HepG2 (cell line): ENCODE data around the gene CA9. TPM values are rescaled to one million over a fixed set of nuclear protein-coding genes. Genes with fewer than 3 reads are reported as not detected.

Experiments
- ATAC-seq: fragments of 200-7000 bp; cut with Tn5 transposase; 3 replicates; pipeline ENCODE4 v1.9.1; 2020; ENCODE audit warnings: mild to moderate bottlenecking, moderate library complexity
- BruUV-seq: library from RNA; stranded (reverse); fragments of 400-500 nt; replicated peaks from 2 replicates; lab custom pipeline; 2021; lab: Mats Ljungman, UMichigan
- CTCF ChIA-PET: fragments of 300-600 bp; formaldehyde crosslinking; extraction: SDS; loops from one replicate; lab custom pipeline; 2021; ENCODE audit warnings: low total read pairs, inconsistent platforms, low intra/inter-chr PET ratio; lab: Yijun Ruan, JAX
- POLR2A ChIA-PET: fragments of 350-600 bp; sonication (Branson Sonifier 250); formaldehyde crosslinking; loops from one replicate; lab custom pipeline; 2020; ENCODE audit warnings: antibody characterized with exemption, inconsistent platforms; lab: Yijun Ruan, JAX
- DNase-seq: peaks from one replicate; pipeline ENCODE4 v3.0.0-alpha.2; 2015; ENCODE audit warnings: low spot score
- FAIRE-seq: peaks from 3 replicates; lab custom pipeline; 2011; peaks lifted over from hg19 to GRCh38; lab: Jason Lieb, UNC
- H2AFZ ChIP-seq: one replicate; pipeline ENCODE4 v1.6.1; 2011; ENCODE audit warnings: low read length, inconsistent platforms
- H3K27ac ChIP-seq: fragments of 300-600 bp; 3 replicates; pipeline ENCODE4 v1.8.0; 2011; ENCODE audit warnings: mixed run types, mild to moderate bottlenecking, mixed read lengths, low read length, inconsistent platforms; ENCODE audit not compliant: insufficient read depth; ENCODE audit errors: extremely low read length
- H3K27me3 ChIP-seq, 2 experiments: fragments of 200-600 bp in 1 of 2; 2 replicates in 1 of 2; 3 replicates in 1 of 2; pipeline versions ENCODE4 v1.6.0 to v1.8.0; 2011; ENCODE audit warnings: low read length in 2 of 2, mild to moderate bottlenecking in 2 of 2, moderate library complexity in 2 of 2, inconsistent platforms in 1 of 2; ENCODE audit not compliant: insufficient read depth in 2 of 2, control insufficient read depth in 1 of 2
- H3K36me3 ChIP-seq, 2 experiments: fragments of 200-600 bp in 1 of 2; replicated peaks in 1 of 2; 2 replicates in 1 of 2; 3 replicates in 1 of 2; pipeline versions ENCODE4 v1.5.1 to v1.8.0; 2011; ENCODE audit warnings: low read length in 2 of 2, inconsistent platforms in 1 of 2; ENCODE audit not compliant: insufficient read depth in 2 of 2, control insufficient read depth in 1 of 2
- H3K4me1 ChIP-seq: 2 replicates; pipeline ENCODE4 v1.5.1; 2012; ENCODE audit warnings: low read length, inconsistent platforms; ENCODE audit not compliant: insufficient read depth
- H3K4me2 ChIP-seq: 2 replicates; pipeline ENCODE4 v1.6.0; 2011; ENCODE audit warnings: low read depth, low read length, inconsistent platforms
- H3K4me3 ChIP-seq, 3 experiments: fragments of 200-600 bp in 1 of 3; sonication (generic), shearing (Covaris generic) in 1 of 3; replicated peaks in 1 of 3; 2 replicates each; pipeline ENCODE4 v1.5.1; 2011 to 2016; ENCODE audit warnings: low read length in 3 of 3, inconsistent platforms in 2 of 3, low read depth in 2 of 3, mild to moderate bottlenecking in 2 of 3, control low read depth in 1 of 3, mixed read lengths in 1 of 3; ENCODE audit not compliant: insufficient read depth in 1 of 3
- H3K79me2 ChIP-seq: one replicate; pipeline ENCODE4 v1.6.1; 2011; ENCODE audit warnings: low read length, inconsistent platforms; ENCODE audit not compliant: insufficient read depth
- H3K9ac ChIP-seq: 2 replicates; pipeline ENCODE4 v1.6.0; 2011; ENCODE audit warnings: mild to moderate bottlenecking, low read depth, low read length, inconsistent platforms; ENCODE audit not compliant: insufficient read depth
- H3K9me3 ChIP-seq: 2 replicates; pipeline ENCODE4 v1.5.1; 2012; ENCODE audit warnings: mild to moderate bottlenecking, low read length
- H4K20me1 ChIP-seq: 2 replicates; pipeline ENCODE4 v1.6.0; 2011; ENCODE audit warnings: inconsistent platforms, mild to moderate bottlenecking, low read length, moderate library complexity; ENCODE audit not compliant: insufficient read depth
- ETS1 ChIP-seq: sonication (generic); formaldehyde crosslinking; IDR thresholded peaks from 2 replicates; pipeline ENCODE4 v1.4.0; 2020; ENCODE audit warnings: missing genetic modification reagents
- MAF1 ChIP-seq: sonication (generic); formaldehyde crosslinking; IDR thresholded peaks from 2 replicates; pipeline ENCODE4 v1.5.0; 2020; ENCODE audit warnings: missing genetic modification reagents, borderline replicate concordance
- PHB2 ChIP-seq: fragments of 450-650 bp; IDR thresholded peaks from 2 replicates; pipeline ENCODE4 v1.6.1; 2018; ENCODE audit not compliant: partially characterized antibody
- ZNF12 ChIP-seq: sonication (generic); formaldehyde crosslinking; IDR thresholded peaks from 2 replicates; pipeline ENCODE4 v1.5.0; 2020; ENCODE audit warnings: missing genetic modification reagents
- ZNF318 ChIP-seq: sonication (generic); formaldehyde crosslinking; IDR thresholded peaks from 2 replicates; pipeline ENCODE4 v1.4.0; 2020; ENCODE audit warnings: mild to moderate bottlenecking, missing genetic modification reagents
- WGBS: methylation state at CpG from one replicate; pipeline ENCODE4 v1.1.6; 2017; ENCODE audit warnings: low lambda C conversion rate; 5-methylcytosine and 5-hydroxymethylcytosine counted together
- in situ Hi-C: cut with HindIII; loops from 2 replicates; pipeline ENCODE4 v1.10.0; 2017; ENCODE audit warnings: low pct_unique_long_range_greater_than_20kb; ENCODE audit not compliant: extremely low pct_ligation_motif_present
- intact Hi-C: fragments of 100-400 bp; cut with micrococcal nuclease; formaldehyde crosslinking; loops from one replicate; pipeline ENCODE4 v1.10.0; 2022; ENCODE audit not compliant: unreplicated experiment
- polyA plus RNA-seq, 8 experiments: library from polyadenylated mRNA; depleted of rRNA in 3 of 8; stranded (reverse) in 7 of 8; unstranded in 1 of 8; fragments of >200 nt; fragmentation: Illumina TruSeq in 4 of 8; extraction: Trizol in 4 of 8; gene quantifications; 2 replicates each; pipeline versions ENCODE4 v1.2.1 to v1.2.3, GENCODE V29; 2011 to 2016; ENCODE audit warnings: low read depth in 4 of 8, missing spikeins in 1 of 8, mixed read lengths in 1 of 8; ENCODE audit not compliant: insufficient read depth in 1 of 8
- total RNA-seq, 5 experiments: library from RNA; depleted of rRNA; stranded (reverse); fragments of >200 nt; fragmentation: Illumina TruSeq; extraction: Trizol; gene quantifications; 2 replicates each; pipeline ENCODE4 v1.2.3, GENCODE V29; 2016; ENCODE audit warnings: low read depth in 1 of 5

Gene CA9
- total and polyA plus RNA-seq, 2 of the 13 experiments (the other 11 are each of a cell fraction or from before 2014, with no cell fraction given): 0.13 to 152 TPM

GRCh38 chr9:35665471-35665818 lies 8.3 kb upstream of the CA9 start (continued):
- TF ChIP-seq ZNF318 (CRISPR knock-in tag) (no peak), ETS1 (CRISPR knock-in tag) (no peak)

GRCh38 chr9:35666045-35666444 lies 7.7 kb upstream of the CA9 start:
- H3K27ac ChIP-seq: no peak overlapping the region
- ATAC-seq (no peak), FAIRE-seq (no peak)
- H3K27me3 ChIP-seq: no peaks in the 10 kb centered on the region
- ChIA-PET CTCF (interaction anchor here (1.6 kb wide), 1 partner anchor 31 kb away, joined by 5 read pairs; no protein-coding TSS in a partner anchor), POLR2A (interaction anchor here (1.7 to 2.5 kb wide), 3 partner anchors 8 to 65 kb away, joined by 5 to 24 read pairs (median 10); partner anchors contain the start of genes CA9, CREB3 and TLN1)
- H3K9ac ChIP-seq: no peak overlapping the region
- intact Hi-C loops: no loop called here
- BruUV-seq: no TSS peak
- in situ Hi-C loops: loop anchor here (5.0 kb wide), 1 partner anchor 61 kb away; no protein-coding TSS in a partner anchor
- WGBS: 100% methylated on average over 1 of the region's 1 CpG
- H3K4me1 ChIP-seq: peaks cover 79% of the 10 kb centered on the region
- no peak overlapping the region for H3K4me3 ChIP-seq
- TF ChIP-seq PHB2 (no peak), MAF1 (CRISPR knock-in tag) (no peak), ZNF12 (CRISPR knock-in tag) (no peak)
- TF ChIP-seq, all 625 proteins: peak for 0
- DNase-seq: no peak
- Histone ChIP-seq H3K79me2 (peaks cover 10% of the 10 kb centered on the region), H2AFZ (no peak overlapping the region), H3K36me3 (peaks cover 2 to 5% of the 10 kb centered on the region in 2 experiments; a peak in 3 of 5 replicates), H3K4me2 (no peak overlapping the region), H4K20me1 (no peaks in the 10 kb centered on the region), H3K9me3 (no peaks in the 10 kb centered on the region)
